NCI-H82 (cell line): ENCODE data around the gene MLIP.
"Not testable (repeated sequence)": the region's sequence is repeated elsewhere in the genome, so short reads cannot be mapped to it uniquely, and the experiment has no call there.

Experiments used
- DNase-seq: peaks from one replicate; lab custom pipeline; 2025; lab: John Stamatoyannopoulos, UW

Gene MLIP

GRCh38 chr6:54111341-54112045 lies at the start of gene MLIP:
Gene MLIP (plus strand): TSS chr6:54111443. CDS start chr6:54111480, 37 bp downstream.
- DNase-seq = no peak

GRCh38 chr6:54063228-54063539 lies 48.1 kb upstream of the MLIP start:
- DNase-seq = no peak

- no peak for DNase-seq
Measured at GRCh38 chr6:54068694-54069093, 42.5 kb upstream of the MLIP start.

GRCh38 chr6:54070025-54070424 lies 41.2 kb upstream of the MLIP start:
- no peak for DNase-seq

- DNase-seq = no peak
Measured at GRCh38 chr6:54071821-54072340, 39.4 kb upstream of the MLIP start.

GRCh38 chr6:54072635-54073313 lies 38.5 kb upstream of the MLIP start:
- DNase-seq = peak; percentile 62

- DNase-seq = no peak
Measured at GRCh38 chr6:54073487-54073886, 37.8 kb upstream of the MLIP start.

GRCh38 chr6:54074109-54074508 lies 37.1 kb upstream of the MLIP start:
- DNase-seq = no peak

GRCh38 chr6:54074578-54075195 lies 36.6 kb upstream of the MLIP start:
- DNase-seq = no peak

- no peak for DNase-seq
Measured at GRCh38 chr6:54076159-54076789, 35.0 kb upstream of the MLIP start.

GRCh38 chr6:54081499-54081898 lies 29.7 kb upstream of the MLIP start:
- DNase-seq = not testable (repeated sequence)

- DNase-seq = peak; percentile 60
Measured at GRCh38 chr6:54083287-54083686, 28.0 kb upstream of the MLIP start.

- no peak for DNase-seq
Measured at GRCh38 chr6:54084231-54084630, 27.0 kb upstream of the MLIP start.

GRCh38 chr6:54085047-54085446 lies 26.2 kb upstream of the MLIP start:
- no peak for DNase-seq

- no peak for DNase-seq
Measured at GRCh38 chr6:54085541-54085940, 25.7 kb upstream of the MLIP start.

- no peak for DNase-seq
Measured at GRCh38 chr6:54086439-54086838, 24.8 kb upstream of the MLIP start.

- no peak for DNase-seq
Measured at GRCh38 chr6:54087721-54088120, 23.5 kb upstream of the MLIP start.

GRCh38 chr6:54093326-54093948 lies 17.8 kb upstream of the MLIP start:
- DNase-seq = peak; percentile 12

- no peak for DNase-seq
Measured at GRCh38 chr6:54094293-54094692, 16.9 kb upstream of the MLIP start.

GRCh38 chr6:54094786-54095185 lies 16.5 kb upstream of the MLIP start:
- no peak for DNase-seq

- DNase-seq = no peak
Measured at GRCh38 chr6:54095723-54096122, 15.5 kb upstream of the MLIP start.

GRCh38 chr6:54096811-54097210 lies 14.4 kb upstream of the MLIP start:
- no peak for DNase-seq
